Measurements from ENCODE around the gene USP44. TPM values are rescaled to one million over a fixed set of nuclear protein-coding genes. Genes with fewer than 3 reads are reported as not detected.

The USP44 gene
- total and polyA plus RNA-seq, 9 donors, result 0.75 to 4.7 (median 3.3) TPM

- intact Hi-C loops (cut with DNase I), result no loop called here
- Histone ChIP-seq H3K27me3 (no peaks in the 10 kb centered on the region), H3K9me3 (no peaks in the 10 kb centered on the region), H3K36me3 (no peaks in the 10 kb centered on the region), H3K4me3 (no peak overlapping the region), H3K27ac (no peak overlapping the region), H3K4me1 (ENCODE audit: insufficient read depth) (peaks cover 1% of the 10 kb centered on the region)
- WGBS, 3 donors, result 96 to 100% (median 97%) methylated on average over 4 of the region's 4 CpGs
- no peak for TF ChIP-seq EP300 (IDR thresholded peaks at IDR 0.05)
- TF ChIP-seq POLR2A (IDR thresholded peaks at IDR 0.05), result no peak
- TF ChIP-seq CTCF (IDR thresholded peaks at IDR 0.05), result no peak
- no peak for DNase-seq
These were observed 54.2 kb downstream of the USP44 start for GRCh38 chr12:95497031-95497430.

- 82 to 90% (median 89%) methylated on average over 1 of the region's 1 CpG for WGBS, 3 donors
- H3K4me3 ChIP-seq, result no peak overlapping the region
- peaks cover 4% of the 10 kb centered on the region for H3K4me1 ChIP-seq (ENCODE audit: insufficient read depth)
- intact Hi-C loops (cut with DNase I), result no loop called here
- DNase-seq, result no peak
- no peaks in the 10 kb centered on the region for H3K36me3 ChIP-seq
- TF ChIP-seq POLR2A (IDR thresholded peaks at IDR 0.05), result no peak
- TF ChIP-seq CTCF (IDR thresholded peaks at IDR 0.05), result no peak
- TF ChIP-seq EP300 (IDR thresholded peaks at IDR 0.05), result no peak
- H3K9me3 ChIP-seq, result no peaks in the 10 kb centered on the region
- no peaks in the 10 kb centered on the region for H3K27me3 ChIP-seq
- no peak overlapping the region for H3K27ac ChIP-seq
These were observed 55.8 kb downstream of the USP44 start for GRCh38 chr12:95495433-95495832.

GRCh38 chr12:95494888-95495287 is 56.4 kb downstream of the USP44 start:
- H3K36me3 ChIP-seq, result no peaks in the 10 kb centered on the region
- TF ChIP-seq POLR2A (IDR thresholded peaks at IDR 0.05), result no peak
- no peak for TF ChIP-seq CTCF (IDR thresholded peaks at IDR 0.05)
- TF ChIP-seq EP300 (IDR thresholded peaks at IDR 0.05), result no peak
- H3K27ac ChIP-seq, result no peak overlapping the region
- 88 to 93% (median 91%) methylated on average over 2 of the region's 2 CpGs for WGBS, 3 donors
- no peak overlapping the region for H3K4me3 ChIP-seq
- no peaks in the 10 kb centered on the region for H3K9me3 ChIP-seq
- no peak for DNase-seq
- H3K27me3 ChIP-seq, result no peaks in the 10 kb centered on the region
- H3K4me1 ChIP-seq (ENCODE audit: insufficient read depth), result peaks cover 4% of the 10 kb centered on the region
- intact Hi-C loops (cut with DNase I), result no loop called here

GRCh38 chr12:95492462-95492861 is 58.8 kb downstream of the USP44 start:
- Histone ChIP-seq H3K27ac (no peak overlapping the region), H3K4me3 (no peak overlapping the region), H3K27me3 (no peaks in the 10 kb centered on the region), H3K36me3 (no peaks in the 10 kb centered on the region), H3K9me3 (no peaks in the 10 kb centered on the region), H3K4me1 (ENCODE audit: insufficient read depth) (peaks cover 4% of the 10 kb centered on the region)
- 40 to 54% (median 53%) methylated on average over 2 of the region's 2 CpGs for WGBS, 3 donors
- intact Hi-C loops (cut with DNase I), result no loop called here
- TF ChIP-seq CTCF (IDR thresholded peaks at IDR 0.05) (no peak), POLR2A (IDR thresholded peaks at IDR 0.05) (no peak), EP300 (IDR thresholded peaks at IDR 0.05) (no peak)
- no peak for DNase-seq

GRCh38 chr12:95487024-95487423 is 64.3 kb downstream of the USP44 start:
- H3K4me3 ChIP-seq, result no peak overlapping the region
- WGBS, 3 donors, result 29 to 53% (median 33%) methylated on average over 2 of the region's 2 CpGs
- no peak for DNase-seq
- H3K27me3 ChIP-seq, result no peaks in the 10 kb centered on the region
- no peak for TF ChIP-seq EP300 (IDR thresholded peaks at IDR 0.05)
- no peak for TF ChIP-seq POLR2A (IDR thresholded peaks at IDR 0.05)
- no peak for TF ChIP-seq CTCF (IDR thresholded peaks at IDR 0.05)
- intact Hi-C loops (cut with DNase I), result no loop called here
- peaks cover 4% of the 10 kb centered on the region for H3K4me1 ChIP-seq (ENCODE audit: insufficient read depth)
- H3K27ac ChIP-seq, result no peak overlapping the region
- H3K36me3 ChIP-seq, result no peaks in the 10 kb centered on the region
- no peaks in the 10 kb centered on the region for H3K9me3 ChIP-seq
